Kasumi-1 (cell line): ENCODE measurements around the gene NPFFR1.
"Not testable (repeated sequence)": the region's sequence is repeated elsewhere in the genome, so short reads cannot be mapped to it uniquely, and the experiment has no call there.

Experiments used
- DNase-seq, 2 experiments: peaks; one replicate each; lab custom pipeline; 2025; lab: John Stamatoyannopoulos, UW

NPFFR1 gene

DNA sequence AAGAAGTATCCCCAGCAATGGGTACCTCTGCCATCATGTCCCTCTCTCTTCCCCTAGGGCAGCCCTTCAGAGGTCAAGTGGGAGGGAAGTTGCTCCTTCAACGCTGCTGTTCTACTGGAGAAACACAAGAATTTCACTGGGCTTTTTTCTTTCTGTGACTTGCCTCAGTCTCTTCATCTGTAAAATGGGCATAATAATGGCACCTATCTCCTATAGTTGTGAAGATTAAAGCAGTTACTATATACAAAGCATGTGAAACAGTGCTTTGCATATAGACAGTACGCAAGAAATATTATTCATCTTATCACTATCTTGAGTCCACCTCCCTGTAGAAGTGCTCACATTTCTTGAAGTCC is 1.6 kb upstream of the NPFFR1 start:
- no peak for DNase-seq

DNA sequence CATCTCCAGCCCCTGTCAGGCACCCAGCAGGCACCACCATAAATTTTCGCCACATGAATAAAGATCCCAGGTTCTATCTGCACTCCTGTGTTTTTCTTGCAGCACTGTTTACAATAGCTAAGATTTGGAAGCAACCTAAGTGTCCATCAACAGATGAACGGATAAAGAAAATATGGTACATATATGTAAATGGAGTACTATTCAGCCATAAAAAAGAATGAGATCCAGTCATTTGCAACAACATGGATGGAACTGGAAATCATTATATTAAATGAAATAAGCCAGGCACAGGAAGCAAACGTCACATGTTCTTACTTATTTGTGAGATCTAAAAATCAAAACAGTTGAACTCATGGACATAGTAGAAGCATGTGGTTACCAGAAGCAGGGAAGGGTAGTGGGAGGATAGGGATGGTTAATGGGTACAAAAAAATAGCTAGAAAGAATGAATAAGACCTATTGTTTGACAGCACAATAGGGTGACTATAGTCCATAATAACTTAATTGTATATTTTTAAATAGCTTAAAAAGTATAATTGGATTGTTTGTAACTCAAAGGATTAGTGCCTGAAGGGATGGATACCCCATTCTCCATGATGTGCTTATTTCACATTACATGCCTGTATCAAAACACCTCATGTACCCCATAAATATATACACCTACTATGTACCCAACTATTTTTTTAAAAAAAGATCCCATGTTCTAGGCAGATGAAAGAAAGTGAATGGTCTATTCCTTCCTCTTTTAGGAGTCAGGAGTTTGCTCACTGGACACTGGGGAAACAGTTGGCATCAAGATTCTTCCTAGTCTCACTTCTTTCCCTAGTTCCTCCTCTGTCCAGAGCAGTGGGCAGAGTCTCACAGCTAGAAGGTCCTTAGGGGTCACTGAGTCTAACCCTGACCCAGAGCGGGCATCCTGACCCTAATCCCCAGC is 1.0 kb upstream of the NPFFR1 start:
- DNase-seq, result no peak

DNA sequence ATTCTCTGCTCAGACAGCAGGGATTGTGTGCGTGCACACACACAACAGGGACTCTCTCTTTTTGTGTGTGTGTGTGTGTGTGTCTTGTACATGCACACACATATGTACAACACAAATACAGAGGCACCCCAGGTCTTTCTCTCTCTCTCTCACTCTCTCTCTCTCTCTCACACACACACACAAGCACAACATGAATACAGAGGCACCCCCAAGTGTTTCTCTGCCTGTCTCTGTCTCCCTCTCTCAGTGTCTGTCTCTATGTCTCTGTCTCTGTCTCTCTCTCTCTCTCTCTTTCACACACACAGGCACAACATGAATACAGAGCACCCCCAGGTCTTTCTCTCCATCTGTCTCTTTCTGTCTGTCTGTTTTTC is 746 bp downstream of the NPFFR1 start:
- no peak for DNase-seq

DNA sequence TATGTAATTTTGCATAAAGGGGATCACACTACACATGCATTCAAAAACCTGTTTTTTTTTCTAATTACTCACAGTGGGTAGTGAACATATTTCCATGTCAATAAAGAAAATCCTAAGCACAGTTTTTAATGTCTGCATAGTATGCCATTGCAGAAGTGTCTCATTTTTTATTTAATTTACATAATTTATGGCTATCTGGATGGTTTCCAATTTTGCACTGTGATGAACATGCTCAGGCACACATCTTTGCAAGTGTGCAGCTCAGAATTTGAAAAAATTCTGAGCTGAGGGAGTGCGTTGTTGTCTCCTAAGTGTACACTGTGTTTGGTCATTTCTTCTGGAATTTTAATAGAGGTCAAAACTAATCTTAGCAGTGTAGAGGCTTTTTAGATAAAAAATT is 2.2 kb downstream of the NPFFR1 start:
- DNase-seq, result no peak

DNA sequence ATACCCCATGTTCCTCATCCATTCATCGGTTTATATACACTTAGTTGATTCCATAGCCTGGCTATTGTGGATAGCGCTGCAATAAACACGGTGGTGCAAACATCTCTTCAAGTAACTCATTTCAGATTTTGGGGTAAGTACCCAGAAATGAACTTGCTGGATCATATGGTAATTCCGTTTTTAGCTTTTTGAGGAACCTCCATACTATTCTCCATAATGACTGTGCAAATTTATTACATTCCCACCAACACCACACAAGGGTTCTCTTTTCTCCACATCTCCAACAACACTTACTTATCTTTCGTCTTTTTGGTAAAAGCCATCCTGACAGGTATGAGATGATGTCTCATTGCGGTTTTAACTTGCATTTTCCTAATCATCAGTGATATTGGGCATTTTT is 3.7 kb downstream of the NPFFR1 start:
- DNase-seq, result no peak

DNA sequence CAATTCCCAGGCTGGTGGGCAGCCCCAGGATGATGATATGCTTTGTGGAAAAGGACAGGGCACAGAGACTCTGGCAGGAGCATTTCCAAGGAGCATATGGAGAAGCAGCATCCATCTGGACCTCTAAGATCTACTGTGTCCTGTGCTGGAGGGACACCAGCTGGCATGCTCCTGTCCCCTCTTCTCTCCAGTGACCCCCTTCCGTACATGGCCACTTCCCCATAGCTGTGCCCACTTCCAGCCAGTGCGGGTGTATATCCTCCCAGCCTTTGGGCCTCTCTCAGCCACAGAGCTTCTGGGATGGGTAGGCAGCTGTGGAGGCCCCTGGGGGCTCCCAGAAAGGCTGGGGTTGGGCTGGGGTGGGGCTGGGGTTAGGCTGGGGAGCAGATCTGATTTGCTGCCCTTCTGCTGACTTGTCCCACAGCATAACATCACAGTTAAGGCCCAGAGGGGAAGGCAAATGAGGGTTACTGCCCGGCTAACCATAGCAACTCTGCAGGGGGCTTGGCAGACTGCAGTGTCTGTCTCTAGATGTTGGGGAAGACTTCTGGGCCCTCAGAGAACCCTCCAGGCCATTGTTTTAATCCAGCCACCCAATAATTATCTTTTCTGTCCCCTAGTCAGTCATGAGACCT is 6.3 kb downstream of the NPFFR1 start:
- DNase-seq, result no peak

DNA sequence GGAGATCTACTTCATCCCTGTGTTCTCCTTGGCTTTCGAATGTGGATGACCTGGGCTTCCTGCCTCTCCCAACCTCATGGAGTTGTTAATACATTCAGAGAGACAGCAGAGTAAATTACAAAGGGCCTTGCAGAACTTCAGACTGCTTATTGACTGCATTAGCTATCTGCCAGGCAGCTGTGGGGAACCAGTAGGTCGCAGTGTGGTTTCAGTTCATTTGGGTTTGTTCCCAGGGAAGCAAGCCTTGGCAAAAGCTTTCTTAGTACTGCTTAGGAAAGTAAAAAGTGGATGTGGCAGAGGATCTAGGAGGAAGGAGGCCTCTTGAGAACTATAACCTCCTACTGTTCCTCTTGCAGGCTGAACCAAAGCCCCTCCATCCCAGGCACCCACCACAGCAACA is 9.2 kb downstream of the NPFFR1 start:
- DNase-seq, result no peak

DNA sequence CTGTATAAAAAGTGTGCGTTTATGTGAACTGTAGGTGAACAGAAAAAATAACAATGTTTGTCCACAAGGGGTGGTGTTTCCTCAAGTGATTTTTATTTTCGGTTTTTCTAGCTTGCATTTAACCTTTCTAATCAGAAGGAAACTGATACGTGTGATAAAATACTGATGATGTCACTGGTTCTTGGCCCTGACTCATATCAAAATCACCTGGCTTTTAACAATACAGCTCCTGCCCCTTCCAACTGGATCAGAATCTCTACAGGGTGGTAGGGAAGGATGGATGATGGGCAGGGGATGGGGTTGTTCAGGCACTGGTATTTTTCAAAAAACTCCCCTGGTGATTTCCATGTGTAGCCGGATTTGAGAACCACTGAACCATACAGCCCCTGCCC is 10.9 kb downstream of the NPFFR1 start:
- peak; percentile 27 to 61 for DNase-seq

DNA sequence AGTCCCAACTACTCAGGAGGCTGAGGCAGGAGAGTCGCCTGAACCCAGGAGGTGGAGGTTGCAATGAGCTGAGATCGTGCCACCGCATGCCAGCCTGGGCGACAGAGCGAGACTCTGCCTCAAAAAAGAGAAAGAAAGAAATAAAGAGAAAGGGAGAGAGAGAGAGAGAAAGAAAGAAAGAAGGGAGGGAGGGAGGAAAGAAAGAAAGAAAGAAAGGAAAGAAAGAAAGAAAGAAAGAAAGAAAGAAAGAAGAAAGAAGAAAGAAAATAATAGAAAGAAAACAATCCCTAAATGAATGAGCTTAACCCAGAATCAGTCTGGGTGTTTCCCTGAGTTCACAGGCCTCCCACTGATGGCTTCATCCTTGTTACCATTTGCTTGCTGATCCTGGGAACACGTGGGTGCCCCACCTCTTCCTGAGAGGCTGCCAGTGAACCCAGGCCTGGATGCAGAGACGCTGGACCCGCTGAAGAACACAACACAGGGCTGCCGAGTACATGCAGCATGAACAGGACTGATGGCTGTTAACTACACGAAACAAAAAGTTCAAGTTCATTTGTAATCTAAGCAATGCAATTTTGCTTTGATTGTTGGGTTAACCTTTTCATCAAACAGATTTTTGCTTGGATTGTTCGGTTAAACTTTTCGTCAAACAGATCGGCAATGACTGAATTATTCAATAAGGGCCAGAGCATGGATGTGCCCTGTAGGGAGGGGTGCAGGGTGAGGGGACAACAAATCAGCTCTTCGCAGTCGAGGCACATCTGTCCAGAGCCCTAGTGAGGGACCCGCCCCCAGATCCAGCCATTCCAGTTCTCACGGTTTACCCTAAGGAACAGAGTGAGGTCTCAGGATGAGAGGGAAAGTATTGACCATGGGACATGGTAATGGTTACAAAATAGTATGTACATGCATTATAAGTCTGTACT is 11.5 kb downstream of the NPFFR1 start:
- no peak for DNase-seq

DNA sequence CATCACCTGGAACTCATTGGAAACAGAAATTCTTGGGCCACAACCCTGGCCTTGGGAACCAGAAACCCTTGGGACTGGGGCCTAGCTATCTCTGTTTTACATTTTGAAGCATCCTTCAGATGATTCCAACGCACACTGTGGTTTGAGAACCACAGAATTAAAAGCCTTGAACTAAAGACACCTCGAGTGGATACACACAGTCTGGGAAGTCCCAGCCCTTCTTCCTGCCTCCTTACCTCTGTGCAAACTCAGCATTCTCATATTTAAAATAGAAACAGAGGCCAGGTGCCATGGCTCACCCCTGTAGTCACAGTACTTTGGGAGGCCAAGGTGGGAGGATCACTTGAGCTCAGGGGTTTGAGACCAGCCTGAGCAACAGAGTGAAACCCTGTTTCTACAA is 12.9 kb downstream of the NPFFR1 start:
- no peak for DNase-seq

DNA sequence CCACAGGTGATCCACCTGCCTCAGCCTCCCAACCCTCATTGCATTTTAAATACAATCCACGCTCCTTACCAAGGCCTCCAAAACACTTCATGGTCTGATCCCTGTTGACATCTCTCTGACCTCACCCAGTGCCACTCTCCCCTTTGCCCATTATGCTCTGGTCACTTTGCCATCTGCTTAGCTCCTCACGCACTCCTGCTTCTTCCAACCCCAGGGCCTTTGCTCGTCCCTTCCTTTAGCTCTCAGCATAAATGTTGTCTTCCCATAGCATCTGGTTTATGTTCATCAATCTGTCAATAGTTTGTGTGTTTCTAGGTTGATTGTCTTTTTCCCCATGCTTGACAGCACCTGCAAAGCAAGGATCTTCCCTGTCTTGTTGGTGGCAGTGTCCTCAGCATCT is 14.1 kb downstream of the NPFFR1 start:
- no peak for DNase-seq

DNA sequence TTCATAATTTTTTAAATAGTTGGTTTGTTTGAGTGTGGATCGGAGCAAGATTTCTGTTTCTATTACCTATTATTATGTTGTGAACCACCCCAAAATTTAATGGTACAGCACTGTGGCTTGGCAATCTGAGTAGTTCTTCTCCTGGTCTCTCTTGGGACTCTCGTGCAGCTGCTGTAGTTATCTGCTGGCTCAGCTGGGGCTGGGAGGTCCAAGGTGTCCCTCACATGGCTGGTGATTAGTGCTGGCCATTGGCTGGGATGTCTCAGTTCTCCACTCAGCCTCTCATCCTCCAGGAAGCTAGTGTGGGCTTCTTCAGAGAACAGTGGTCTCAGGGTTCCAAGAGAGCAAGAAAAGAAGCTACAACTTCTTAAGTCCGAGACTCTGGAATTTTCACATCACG is 15.4 kb downstream of the NPFFR1 start:
- no peak for DNase-seq

DNA sequence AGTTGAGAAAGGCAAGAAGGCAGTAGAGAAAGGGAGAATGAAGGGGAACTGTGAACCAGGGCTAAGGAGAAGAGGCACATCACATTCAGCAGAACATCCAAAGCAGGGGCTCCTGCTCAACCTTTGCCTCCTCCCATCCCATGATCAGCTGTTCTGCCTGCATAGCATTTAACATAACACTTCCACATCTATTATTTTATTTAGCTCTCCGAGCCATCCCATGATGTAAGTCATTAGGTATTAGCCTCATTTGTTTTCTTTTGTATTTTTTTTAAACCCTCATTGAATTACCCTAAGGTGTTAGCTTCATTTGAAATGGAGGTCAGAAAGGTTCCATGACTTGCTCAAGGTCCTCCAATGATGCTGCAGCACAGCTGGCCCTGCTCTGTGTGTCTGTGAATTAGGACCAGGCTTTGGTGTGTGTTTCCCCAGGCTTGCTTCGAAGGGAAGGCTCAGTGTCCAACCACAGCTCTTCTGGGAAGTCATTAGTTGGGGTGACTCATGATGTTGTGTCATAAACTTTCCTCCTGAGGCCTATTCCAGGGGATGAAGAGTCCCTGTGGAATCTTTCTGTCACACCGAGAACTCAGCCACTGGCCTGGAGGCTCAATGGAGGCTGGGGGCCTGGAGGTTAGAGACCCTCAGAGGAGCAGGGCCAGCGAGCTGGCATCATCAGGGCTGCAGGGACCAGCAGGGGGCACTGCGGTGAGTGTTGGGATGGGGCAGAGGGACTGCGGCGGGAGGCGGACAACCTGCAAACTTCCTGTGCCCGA is 16.5 kb downstream of the NPFFR1 start:
- DNase-seq, result no peak

DNA sequence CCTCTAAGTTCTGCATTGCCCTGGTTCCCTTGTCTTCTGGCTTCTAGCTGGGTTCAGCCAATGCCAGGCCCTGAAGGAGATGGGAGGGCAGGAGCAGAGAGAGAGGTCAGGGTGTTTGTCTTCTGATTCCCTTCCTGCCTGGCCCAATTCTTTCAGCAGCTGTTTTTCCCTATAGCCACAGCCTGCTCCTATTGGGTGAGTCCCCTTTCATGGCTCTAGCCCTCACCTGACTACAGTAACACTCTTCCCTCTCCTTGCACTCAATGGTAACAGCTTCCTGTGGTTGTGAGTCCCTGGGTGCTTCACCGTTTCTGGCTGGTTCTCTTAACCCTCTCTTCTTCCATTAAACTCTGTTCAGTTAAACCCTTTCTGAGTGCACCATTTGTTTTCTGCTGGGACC is 17.1 kb downstream of the NPFFR1 start:
- DNase-seq, result no peak

DNA sequence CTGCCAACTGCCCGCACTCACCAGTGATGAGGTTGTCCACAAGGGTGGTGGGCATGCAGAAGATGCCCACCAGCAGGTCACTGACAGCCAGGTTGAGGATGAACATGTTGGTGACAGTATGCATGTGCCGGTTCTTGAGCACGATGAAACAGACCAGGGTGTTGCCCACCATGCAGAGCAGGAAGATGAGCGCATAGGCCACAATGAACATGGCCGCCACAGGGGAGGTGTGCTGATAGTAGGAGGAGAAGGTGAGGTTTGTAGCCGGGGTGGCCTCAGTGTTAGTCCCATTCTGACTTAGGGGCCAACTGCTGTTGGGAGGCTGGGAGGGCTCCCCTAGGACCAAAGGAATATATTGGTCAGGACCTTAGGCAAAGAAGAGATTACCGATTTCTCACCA is 17.7 kb downstream of the NPFFR1 start:
- DNase-seq, result no peak

DNA sequence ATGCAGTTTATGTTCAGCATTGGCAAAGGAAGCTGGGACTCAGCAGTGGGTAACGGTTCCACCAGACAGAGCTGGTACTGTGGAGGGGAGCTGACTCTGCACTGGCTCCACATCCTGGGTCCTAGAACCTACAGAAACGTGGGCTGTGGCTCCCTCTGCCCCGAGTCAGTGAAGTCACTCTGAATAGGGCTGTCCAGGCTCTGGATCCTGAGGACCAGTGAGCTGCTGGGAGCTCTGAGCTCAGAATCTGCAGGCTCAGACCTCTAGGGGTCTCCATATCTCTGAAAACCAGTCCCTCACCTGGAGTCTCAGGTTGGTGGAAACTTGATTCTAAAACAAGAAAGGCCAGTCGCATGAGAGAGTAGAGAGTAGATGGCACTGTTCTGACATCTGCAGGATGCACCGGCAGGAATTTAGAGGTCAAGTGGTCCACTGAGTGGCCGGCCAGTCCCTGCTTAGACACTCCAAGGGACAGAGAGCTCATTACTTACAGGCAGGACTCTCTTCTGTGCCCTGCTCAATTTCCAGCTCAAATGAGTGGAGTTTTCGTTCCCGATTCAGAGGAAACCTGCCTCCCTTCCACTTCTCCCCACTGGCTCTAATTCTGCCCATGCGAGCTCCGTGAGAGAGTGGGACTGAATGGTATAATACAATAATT is 18.6 kb downstream of the NPFFR1 start:
- peak in 1 of 2 experiments; percentile 29 for DNase-seq

DNA sequence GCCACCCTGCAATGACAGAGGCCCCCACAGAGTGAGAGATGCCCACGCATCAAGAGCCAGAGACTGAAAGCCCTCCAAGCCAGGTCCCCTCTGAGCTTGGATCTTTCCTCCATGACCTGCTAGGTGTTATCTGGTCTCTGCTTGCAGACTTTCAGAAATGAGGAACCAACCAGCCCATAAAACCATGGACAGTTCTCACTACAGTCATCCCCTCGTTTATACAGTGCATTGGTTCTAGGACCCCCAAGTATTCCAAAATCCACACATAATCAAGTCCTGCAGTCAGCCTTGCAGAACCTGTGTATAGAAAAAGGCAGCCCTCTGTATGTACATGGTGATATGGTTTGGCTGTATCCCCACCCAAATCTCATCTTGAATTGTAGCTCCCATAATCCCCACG is 23.1 kb downstream of the NPFFR1 start:
- no peak for DNase-seq

DNA sequence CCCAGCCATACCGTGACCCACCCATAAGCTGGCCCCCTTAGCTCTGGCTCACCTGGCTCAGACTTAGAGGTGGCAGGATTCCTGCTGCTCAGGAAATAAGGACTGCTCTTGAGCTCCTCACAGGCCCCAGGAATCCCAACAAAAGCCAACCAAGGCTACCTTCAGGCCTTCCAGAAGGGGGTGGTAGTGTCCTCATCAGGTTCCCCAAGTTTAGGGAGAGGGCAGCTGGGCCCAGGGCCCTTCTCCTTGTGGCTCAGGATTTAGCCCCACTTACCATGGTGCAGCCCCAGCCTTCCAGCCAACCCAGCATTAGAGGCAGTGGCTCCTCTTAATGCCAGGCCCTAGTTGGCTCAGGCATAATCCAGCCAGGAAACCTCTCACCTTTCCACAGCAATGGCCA is 23.5 kb downstream of the NPFFR1 start:
- DNase-seq, result no peak

DNA sequence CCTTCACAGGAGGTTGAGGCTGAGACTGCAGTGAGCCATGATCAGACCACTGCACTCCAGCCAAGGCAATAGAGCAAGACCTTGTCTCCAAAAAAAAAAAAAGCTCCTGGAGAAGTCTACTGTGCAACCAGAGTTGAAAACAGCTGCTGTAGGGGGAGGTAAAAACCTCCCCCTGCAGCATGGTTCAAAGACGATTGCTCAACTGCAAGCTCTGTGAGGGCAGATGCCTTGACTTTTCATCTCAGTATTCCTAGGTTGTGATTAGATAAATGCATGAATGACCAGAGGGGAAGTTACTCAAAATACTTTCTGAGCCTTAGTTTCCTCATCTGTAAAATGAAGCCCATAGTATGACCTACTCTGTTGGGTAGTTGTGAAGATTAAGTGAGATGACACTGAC is 25.6 kb downstream of the NPFFR1 start:
- no peak for DNase-seq

DNA sequence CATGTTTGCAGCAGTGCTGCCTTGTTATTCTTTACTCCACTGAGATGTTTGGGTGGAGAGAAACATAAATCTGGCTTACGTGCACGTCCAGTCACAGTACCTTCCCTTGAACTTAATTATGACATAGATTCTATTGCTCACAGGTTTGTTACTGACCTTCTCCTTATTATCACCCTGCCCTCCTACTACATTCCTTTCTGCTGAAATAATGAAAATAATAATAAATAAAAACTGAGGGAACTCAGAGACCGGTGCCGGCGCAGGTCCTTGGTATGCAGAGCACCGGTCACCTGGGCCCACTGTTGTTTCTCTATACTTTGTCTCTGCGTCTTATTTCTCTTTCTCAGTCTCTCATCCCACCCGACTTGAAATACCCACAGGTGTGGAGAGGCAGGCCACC is 26.0 kb downstream of the NPFFR1 start:
- DNase-seq, result not testable (repeated sequence)

DNA sequence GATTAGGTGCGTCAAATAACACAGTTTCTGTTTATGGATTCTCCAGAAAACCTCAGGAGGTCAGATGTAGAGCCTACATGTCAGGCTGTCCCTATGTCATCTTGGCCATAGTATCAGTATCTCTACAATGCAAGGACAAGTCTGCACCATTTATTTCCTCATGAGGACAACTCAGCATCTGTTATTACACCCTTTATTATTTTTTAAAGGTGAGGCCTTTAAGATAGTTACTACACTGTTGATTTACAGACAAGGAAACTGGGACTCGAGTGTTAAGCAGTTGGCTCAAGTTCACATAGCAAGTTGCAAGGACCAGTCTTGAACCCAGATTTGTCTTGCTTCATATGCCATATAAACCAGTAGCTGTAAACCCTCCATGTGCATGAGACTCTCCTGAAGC is 27.3 kb downstream of the NPFFR1 start:
- no peak for DNase-seq
